Measurements from ENCODE around the gene AAGAB.

Gene AAGAB

DNA sequence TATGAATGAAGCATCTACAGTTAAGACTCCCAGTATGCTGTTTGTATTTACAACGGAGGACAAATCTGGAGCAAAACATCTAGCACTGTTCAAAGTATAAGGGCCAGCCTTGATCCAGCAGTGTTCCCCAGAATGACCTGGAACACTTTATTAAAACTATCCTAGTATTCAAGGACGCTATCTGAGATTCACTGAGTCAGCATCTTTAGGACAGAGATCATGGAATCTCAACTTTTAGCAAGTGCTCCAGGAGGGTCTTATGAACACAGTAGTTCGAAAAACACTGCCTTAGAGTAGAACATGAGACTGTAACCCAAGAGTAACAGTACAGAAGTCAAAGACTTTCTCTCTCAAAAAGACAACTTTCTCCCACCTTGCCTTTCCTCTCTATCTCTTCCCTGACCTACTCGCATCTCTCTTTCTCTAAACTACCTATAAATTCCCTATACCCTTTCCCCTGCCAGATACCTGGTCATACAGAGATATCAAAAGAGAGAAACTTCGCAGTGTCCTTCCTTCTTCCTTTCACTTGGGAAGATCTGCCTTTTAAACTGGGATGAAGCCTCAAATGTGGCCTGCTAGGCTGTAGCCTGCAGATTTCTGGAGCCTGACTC, 43.8 kb downstream of the AAGAB start:
- DNase-seq (ENCODE audit: low spot score): no peak

- no peak for DNase-seq (ENCODE audit: low spot score)
Observed at GRCh38 chr15:67208396-67208795, 46.1 kb downstream of the AAGAB start.

- DNase-seq (ENCODE audit: low spot score): no peak
Observed at GRCh38 chr15:67207555-67208207, 46.8 kb downstream of the AAGAB start.

- no peak for DNase-seq (ENCODE audit: low spot score)
Observed at GRCh38 chr15:67202991-67203390, 51.5 kb downstream of the AAGAB start.

GRCh38 chr15:67202091-67202490, 52.4 kb downstream of the AAGAB start:
- DNase-seq (ENCODE audit: low spot score): no peak

DNA sequence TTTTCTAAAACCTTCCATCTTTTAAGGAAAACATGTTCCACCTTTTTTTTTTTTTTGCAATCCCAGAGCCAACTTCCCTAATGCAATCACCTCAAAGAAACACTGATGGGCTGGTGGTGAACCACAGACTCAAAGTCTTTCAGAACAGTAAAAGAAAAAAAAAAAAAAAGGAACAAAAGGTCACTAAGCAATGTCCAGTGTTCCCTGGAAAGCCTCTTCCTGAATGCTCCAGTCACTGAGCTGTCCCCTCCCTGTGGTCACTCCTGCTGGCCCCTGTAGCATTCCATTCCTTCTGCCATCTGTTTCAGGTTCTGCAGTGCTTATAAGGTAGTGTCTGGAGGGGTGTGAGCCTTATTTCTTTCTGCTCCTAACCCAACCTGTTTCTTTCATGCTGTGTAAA, 53.3 kb downstream of the AAGAB start:
- no peak for DNase-seq (ENCODE audit: low spot score)

DNA sequence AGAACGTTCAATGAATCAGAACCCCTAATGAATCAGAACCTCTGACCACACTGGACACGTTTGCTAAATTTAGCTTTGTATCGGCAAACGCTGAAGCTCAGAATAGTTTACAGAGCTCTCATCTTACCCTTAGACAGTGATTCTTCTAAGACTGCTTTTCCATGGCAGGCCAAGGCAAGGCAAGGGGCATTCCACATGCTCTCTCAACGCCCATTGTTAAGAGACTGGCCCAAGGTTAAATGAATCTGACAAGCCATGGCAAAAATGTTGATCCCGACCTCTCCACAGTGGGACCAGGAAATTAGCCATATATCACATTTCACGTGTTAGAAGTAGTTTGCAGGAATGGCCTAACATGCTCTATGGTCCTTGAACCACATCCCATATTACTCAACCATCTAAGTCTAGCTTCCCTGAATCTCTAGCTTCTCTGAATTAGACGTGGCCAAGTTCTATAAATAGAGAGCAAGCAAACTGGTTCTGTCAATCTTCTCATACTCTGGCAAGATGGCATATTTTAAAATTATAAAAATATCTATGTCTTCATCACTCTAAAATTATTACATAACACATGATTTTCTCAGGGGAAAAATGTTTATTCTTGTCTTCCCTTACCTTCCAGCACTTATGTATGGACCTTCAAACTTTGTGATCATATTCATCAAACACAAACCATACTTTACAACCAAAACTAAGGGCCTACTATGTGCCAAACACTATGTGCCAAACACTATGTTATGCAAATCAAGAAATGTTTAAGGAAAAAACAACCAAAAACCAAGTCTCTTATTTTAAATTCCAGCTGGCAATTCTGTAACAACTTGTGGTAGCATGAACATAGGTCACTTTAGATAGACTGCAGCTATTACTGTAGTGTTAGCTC, 54.3 kb downstream of the AAGAB start:
- DNase-seq (ENCODE audit: low spot score): no peak

DNA sequence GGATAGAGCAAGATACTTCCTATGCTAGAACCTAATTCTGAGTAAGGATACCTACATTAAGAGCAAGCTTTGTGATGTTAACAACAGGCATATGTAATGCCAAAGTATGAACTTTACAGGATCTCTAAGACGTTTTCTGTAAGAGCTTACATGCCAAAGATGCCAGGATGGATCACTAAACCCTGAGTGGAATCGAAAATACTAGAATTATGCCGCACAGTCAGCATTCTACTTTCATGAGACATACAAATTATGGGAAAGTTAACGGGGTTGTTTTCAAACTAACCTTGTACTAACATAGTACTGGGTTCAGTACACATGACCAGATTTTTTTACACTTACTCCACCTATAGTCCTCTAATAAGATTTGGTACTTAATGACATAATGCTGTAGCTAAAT, 55.1 kb downstream of the AAGAB start:
- no peak for DNase-seq (ENCODE audit: low spot score)

DNA sequence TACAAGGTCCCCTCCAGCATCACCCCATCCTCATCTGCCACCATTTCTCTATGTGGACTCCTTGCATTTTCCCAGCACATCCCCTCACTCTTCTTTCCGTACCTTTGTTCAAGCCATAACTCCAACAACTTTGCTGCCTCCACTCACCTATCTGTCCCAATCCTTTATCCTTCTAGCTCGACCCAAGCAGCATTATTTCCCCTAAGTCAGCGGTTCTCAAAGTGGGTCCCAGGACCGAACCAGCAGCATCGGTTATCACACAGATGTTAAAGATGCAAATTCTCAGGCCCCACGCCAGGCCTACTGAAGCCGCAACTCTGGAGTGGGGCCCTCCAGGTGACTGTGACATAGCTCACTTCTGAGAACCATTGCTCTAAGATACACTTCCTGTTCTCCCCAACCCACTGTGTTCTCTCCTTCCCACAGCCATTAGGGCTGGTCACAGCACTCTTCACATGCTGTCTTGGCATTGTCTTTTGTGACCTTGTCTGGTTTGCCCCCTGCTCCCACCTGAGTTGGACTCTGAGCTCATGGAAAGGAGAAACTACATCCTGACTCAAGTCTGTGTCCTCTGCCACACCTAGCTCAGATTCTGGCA, 56.2 kb downstream of the AAGAB start:
- DNase-seq (ENCODE audit: low spot score): no peak

DNA sequence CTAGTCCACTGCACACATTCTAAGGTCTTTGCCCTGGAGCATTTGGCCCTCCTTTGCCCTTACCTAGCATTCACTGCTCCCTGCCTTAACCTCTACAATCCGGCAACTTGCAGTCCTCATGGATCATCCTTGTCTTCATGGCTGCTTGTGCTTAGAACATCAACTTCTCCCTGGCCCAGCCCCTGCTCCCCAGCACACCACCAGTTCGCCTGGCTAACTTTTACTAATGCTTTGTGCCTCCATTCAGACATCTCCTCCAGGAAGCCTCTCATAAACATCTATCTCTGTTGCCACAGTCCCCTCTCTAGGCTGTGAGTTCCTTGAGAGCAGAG, 57.1 kb downstream of the AAGAB start:
- DNase-seq (ENCODE audit: low spot score): no peak

DNA sequence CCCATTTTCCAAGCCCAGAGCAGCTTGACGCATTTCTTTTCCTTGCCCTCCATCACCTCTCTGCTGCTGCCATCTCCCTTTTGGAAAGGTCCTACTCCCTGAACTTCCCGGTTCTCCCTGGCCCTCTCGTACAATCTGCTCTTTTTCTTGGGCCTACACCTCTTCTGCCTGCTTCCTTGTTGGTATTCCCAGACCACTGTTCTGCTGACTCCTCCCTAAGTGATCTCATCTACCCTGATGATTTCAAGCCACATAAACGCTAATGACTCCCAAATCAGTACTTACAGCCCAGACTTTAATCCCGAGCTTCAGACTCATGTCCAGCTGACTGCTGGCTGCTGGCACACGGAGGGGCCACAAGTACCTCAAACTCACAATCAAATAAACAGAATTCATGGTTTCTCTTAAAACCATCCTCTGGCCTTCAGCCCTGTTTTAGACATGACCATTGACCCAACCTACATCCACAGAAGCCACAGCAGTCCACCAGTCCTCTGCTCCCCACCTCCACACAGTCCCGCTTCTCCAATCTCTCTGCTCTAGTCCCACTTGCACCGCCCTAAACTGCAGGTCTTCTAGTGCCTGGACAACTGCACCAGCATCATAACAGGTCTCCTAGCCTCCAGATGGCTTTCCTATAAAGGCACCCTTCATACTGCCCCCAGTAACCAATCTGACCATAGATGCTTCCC, 57.6 kb downstream of the AAGAB start:
- DNase-seq (ENCODE audit: low spot score): no peak

DNA sequence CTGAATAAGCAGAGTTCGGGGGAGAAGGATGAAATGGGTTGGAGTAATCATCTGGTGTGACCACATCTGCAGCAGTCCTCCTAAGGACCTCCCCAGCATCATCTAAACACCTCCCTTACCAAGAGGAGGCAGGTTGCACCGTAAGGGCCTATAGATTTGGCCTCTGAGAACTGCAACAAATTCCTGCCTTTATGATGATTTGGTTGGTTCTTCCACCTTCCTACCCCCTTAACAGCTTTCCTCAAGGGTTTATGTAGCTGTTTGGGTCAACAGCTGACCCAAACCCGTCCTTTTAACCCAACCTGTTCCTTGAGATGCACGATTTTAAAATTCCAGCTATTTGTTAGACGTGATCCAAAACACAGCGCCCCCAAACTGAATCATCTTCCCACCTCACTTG, 58.2 kb downstream of the AAGAB start:
- no peak for DNase-seq (ENCODE audit: low spot score)

GRCh38 chr15:67195305-67195704, 59.2 kb downstream of the AAGAB start:
- DNase-seq (ENCODE audit: low spot score): no peak

GRCh38 chr15:67194171-67195114, 60.0 kb downstream of the AAGAB start:
- DNase-seq (ENCODE audit: low spot score): no peak

GRCh38 chr15:67193223-67193990, 61.1 kb downstream of the AAGAB start:
- no peak for DNase-seq (ENCODE audit: low spot score)

DNA sequence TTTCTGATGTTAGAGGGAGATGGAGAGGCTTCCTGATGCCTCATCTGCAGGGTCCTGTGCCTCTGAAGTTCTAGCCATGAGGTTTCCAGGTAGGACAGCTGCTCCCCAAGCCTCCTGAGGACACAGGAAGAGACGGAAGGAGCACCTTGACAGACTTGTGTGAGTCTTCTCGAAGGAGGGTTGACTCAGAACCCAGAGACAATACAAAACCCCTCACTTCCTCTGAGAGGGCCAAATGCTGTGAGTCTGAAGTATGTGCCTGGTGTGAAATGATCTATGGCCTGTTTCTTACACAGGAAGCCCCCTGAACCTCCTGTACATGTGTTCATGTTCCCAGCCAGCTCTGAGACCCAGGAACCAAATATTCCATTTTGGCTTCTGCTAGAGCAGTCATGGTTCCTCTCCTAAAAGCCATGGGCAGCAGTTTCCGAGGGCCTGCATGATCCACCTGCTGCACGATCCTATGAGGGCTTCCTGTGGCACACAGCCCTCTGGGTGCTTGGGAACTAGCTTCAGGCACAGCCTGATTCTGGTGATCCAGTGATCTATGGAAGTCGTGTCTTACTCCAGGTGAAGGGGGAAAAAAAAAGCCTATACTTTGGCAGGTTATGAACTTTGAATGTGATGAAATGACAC, 62.2 kb downstream of the AAGAB start:
- no peak for DNase-seq (ENCODE audit: low spot score)

- no peak for DNase-seq (ENCODE audit: low spot score)
Observed at GRCh38 chr15:67190813-67191212, 63.6 kb downstream of the AAGAB start.

DNA sequence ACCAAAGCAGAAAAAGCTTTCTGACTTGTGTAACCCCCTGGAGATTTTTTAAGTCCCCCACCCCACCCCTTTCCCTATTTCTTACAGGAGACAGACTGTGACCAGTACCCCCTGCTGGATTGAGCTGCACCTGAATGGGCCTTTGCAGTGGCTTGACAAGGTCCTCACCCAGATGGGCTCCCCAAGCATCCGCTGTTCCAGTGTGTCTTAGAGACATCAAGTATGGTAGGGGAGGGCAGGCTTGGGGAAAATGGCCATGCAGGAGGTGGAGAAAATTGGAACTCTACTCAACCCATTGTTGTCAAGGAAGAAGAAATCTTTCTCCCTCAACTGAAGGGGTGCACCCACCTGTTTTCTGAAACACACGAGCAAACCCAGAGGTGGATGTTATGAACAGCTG, 64.1 kb downstream of the AAGAB start:
- DNase-seq (ENCODE audit: low spot score): no peak

- no peak for DNase-seq (ENCODE audit: low spot score)
Observed at GRCh38 chr15:67189326-67190051, 65.0 kb downstream of the AAGAB start.
